ENCODE measurements around the gene PTPRQ. TPM values are rescaled to one million over a fixed set of nuclear protein-coding genes. Genes with fewer than 3 reads are reported as not detected.

PTPRQ gene
- polyA plus RNA-seq, 2 of the 4 experiments (the other 2 are of a cell fraction), result 0.14 to 0.17 TPM

DNA sequence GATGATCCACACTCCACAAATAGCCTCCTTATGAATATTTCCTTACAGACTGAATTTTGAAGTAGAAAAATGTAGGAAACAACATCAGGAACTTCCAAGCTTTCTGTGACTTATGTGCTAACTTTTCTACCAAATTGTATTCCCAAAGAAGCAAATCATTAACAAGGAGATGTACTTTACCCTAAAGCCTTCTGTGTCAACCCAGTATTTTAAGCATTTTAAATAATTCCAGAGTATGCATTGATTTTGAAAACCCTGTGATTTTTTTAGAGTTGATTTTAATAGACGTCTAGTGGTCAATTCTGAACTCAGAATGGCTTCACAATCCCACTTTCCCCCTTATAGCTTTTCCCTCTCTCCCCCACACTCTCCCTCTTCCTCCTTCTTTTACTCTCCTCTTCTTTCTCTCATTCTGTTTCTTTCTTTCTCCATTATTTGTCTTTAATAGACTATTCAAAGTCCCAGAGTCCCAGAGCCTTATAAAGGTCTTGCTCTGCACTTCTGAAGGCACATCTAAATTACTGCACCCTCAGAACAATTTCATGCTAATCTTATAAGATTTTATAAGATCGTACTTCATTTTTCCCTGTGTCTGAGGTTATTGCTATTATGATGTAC, 253.3 kb downstream of the PTPRQ start (continued):
- TF ChIP-seq, protein P1, sequence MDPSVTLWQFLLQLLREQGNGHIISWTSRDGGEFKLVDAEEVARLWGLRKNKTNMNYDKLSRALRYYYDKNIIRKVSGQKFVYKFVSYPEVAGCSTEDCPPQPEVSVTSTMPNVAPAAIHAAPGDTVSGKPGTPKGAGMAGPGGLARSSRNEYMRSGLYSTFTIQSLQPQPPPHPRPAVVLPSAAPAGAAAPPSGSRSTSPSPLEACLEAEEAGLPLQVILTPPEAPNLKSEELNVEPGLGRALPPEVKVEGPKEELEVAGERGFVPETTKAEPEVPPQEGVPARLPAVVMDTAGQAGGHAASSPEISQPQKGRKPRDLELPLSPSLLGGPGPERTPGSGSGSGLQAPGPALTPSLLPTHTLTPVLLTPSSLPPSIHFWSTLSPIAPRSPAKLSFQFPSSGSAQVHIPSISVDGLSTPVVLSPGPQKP (IDR thresholded peaks at IDR 0.05; ENCODE audit: low read depth, low read length), result no peak
- TF ChIP-seq HDAC2 (IDR thresholded peaks at IDR 0.05), result no peak
- TF ChIP-seq KDM5A (IDR thresholded peaks at IDR 0.05), result no peak
- no peak for TF ChIP-seq ZNF302 (CRISPR knock-in tag; IDR thresholded peaks at IDR 0.05)
- TF ChIP-seq, protein P2, sequence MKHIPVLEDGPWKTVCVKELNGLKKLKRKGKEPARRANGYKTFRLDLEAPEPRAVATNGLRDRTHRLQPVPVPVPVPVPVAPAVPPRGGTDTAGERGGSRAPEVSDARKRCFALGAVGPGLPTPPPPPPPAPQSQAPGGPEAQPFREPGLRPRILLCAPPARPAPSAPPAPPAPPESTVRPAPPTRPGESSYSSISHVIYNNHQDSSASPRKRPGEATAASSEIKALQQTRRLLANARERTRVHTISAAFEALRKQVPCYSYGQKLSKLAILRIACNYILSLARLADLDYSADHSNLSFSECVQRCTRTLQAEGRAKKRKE (CRISPR knock-in tag; IDR thresholded peaks at IDR 0.05; ENCODE audit: low read depth), result no peak
- TF ChIP-seq BHLHE40 (IDR thresholded peaks at IDR 0.05; ENCODE audit: low read depth, low read length), result no peak

DNA sequence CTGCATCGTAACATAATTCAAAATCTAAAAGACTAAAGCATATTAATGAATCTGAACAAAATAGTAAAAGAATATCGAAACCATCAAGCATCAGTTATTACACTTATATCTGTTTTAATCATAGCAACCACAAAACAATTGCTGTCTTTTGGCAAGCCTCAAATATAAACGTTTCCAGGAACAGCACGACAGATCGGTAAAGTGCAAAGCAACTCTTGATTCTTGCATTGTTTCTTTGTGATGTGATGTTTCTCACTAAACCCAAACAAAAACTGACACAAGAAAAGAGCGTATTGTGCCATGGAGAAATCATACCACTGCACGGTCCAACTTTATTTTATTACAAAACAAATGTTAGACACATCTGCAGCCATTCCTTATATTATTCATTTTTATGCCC, 254.2 kb downstream of the PTPRQ start:
- ChIA-PET POLR2A (no interaction called here), CTCF (no interaction called here)
- H3K4me3 ChIP-seq, result no peak overlapping the region
- FAIRE-seq (no peak), ATAC-seq (no peak), DNase-seq (ENCODE audit: low read depth in 1 of 2, low spot score in 1 of 2) (no peak)
- H3K4me2 ChIP-seq, result no peak overlapping the region
- H3K9me3 ChIP-seq, result no peaks in the 10 kb centered on the region
- TF ChIP-seq, protein P3, sequence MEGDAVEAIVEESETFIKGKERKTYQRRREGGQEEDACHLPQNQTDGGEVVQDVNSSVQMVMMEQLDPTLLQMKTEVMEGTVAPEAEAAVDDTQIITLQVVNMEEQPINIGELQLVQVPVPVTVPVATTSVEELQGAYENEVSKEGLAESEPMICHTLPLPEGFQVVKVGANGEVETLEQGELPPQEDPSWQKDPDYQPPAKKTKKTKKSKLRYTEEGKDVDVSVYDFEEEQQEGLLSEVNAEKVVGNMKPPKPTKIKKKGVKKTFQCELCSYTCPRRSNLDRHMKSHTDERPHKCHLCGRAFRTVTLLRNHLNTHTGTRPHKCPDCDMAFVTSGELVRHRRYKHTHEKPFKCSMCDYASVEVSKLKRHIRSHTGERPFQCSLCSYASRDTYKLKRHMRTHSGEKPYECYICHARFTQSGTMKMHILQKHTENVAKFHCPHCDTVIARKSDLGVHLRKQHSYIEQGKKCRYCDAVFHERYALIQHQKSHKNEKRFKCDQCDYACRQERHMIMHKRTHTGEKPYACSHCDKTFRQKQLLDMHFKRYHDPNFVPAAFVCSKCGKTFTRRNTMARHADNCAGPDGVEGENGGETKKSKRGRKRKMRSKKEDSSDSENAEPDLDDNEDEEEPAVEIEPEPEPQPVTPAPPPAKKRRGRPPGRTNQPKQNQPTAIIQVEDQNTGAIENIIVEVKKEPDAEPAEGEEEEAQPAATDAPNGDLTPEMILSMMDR (IDR thresholded peaks at IDR 0.05), result no peak
- TF ChIP-seq, protein P1 (IDR thresholded peaks at IDR 0.05; ENCODE audit: low read depth, low read length), result no peak
- TF ChIP-seq NPAS2 (CRISPR knock-in tag; IDR thresholded peaks at IDR 0.05; ENCODE audit: borderline replicate concordance) (no peak), HOXB13 (CRISPR knock-in tag; IDR thresholded peaks at IDR 0.05; ENCODE audit: low read depth) (no peak), GATA3 (IDR thresholded peaks at IDR 0.05; ENCODE audit: borderline replicate concordance) (no peak), MAFK (IDR thresholded peaks at IDR 0.05; ENCODE audit: partially characterized antibody) (no peak), TFCP2L1 (CRISPR knock-in tag; IDR thresholded peaks at IDR 0.05) (no peak), FOSB (CRISPR knock-in tag; IDR thresholded peaks at IDR 0.05) (no peak), FOXS1 (CRISPR knock-in tag; IDR thresholded peaks at IDR 0.05) (no peak), HOXA7 (CRISPR knock-in tag; IDR thresholded peaks at IDR 0.05) (no peak), TP53 (CRISPR knock-in tag; IDR thresholded peaks at IDR 0.05) (no peak)
- TF ChIP-seq, protein P4, sequence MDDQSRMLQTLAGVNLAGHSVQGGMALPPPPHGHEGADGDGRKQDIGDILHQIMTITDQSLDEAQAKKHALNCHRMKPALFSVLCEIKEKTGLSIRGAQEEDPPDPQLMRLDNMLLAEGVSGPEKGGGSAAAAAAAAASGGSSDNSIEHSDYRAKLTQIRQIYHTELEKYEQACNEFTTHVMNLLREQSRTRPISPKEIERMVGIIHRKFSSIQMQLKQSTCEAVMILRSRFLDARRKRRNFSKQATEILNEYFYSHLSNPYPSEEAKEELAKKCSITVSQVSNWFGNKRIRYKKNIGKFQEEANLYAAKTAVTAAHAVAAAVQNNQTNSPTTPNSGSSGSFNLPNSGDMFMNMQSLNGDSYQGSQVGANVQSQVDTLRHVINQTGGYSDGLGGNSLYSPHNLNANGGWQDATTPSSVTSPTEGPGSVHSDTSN (IDR thresholded peaks at IDR 0.05), result no peak
- WGBS (ENCODE audit: missing lambda C conversion rate), result 62% methylated on average over 7 of the region's 7 CpGs
- H3K4me1 ChIP-seq, result no peaks in the 10 kb centered on the region
- no peak overlapping the region for H3K27ac ChIP-seq

DNA sequence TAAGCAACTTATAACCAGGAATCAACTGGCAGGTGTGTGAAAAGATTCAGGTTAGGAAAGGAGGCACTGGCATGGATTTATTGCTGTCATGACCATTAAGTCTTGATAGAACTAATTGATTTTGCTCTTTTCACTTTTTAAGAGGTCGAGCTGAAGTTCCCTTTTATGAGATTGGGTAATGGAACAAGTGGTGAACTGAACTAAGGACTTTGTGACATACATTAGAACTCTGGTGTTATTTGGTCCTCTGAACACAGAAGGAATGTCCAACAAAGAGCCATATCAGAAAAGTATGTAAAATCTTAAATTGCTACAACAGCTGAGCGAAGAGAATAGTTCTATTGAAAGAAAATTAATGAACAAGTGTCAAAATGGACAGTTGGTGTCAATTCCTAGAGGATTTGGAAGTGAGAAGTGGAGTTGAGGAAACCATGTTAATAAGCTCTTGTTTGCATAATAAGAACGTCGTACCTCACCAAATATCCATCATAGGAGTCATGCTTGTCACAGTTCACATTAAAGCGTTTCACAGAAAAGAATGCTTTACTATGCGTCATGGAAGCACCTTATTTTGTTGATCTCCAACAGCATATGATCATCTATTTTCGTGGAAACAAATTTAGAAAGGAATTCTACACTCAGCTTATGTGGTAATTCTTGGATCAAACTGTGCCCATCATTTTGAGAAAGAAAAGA, 255.0 kb downstream of the PTPRQ start:
- ATAC-seq (no peak), FAIRE-seq (no peak), DNase-seq (ENCODE audit: low read depth in 1 of 2, low spot score in 1 of 2) (no peak)
- no peak overlapping the region for H3K4me3 ChIP-seq
- no peaks in the 10 kb centered on the region for H3K9me3 ChIP-seq
- ChIA-PET POLR2A (no interaction called here), CTCF (no interaction called here)
- WGBS (ENCODE audit: missing lambda C conversion rate), result 50% methylated on average over 7 of the region's 7 CpGs
- TF ChIP-seq FOSL2 (IDR thresholded peaks at IDR 0.05) (no peak), FOSL2 (CRISPR knock-in tag; IDR thresholded peaks at IDR 0.05) (no peak), RARB (CRISPR knock-in tag; IDR thresholded peaks at IDR 0.05) (no peak), PHF8 (IDR thresholded peaks at IDR 0.05; ENCODE audit: borderline replicate concordance, low read depth) (no peak), RNF2 (IDR thresholded peaks at IDR 0.05; ENCODE audit: borderline replicate concordance, low read depth) (no peak), HOXA7 (CRISPR knock-in tag; IDR thresholded peaks at IDR 0.05) (no peak), KDM1A (IDR thresholded peaks at IDR 0.05; ENCODE audit: low read depth) (no peak), HOXB5 (CRISPR knock-in tag; IDR thresholded peaks at IDR 0.05) (no peak), JUNB (IDR thresholded peaks at IDR 0.05) (no peak), ESRRA (IDR thresholded peaks at IDR 0.05; ENCODE audit: borderline replicate concordance, low read length) (no peak), EP300 (IDR thresholded peaks at IDR 0.05) (no peak), ZFP36 (IDR thresholded peaks at IDR 0.05; ENCODE audit: borderline replicate concordance, partially characterized antibody) (no peak)
- TF ChIP-seq, protein P2 (CRISPR knock-in tag; IDR thresholded peaks at IDR 0.05; ENCODE audit: low read depth), result no peak
- no peak overlapping the region for H3K27ac ChIP-seq
- H3K4me1 ChIP-seq, result no peaks in the 10 kb centered on the region
- no peak overlapping the region for H3K4me2 ChIP-seq
